Transverse colon (tissue), 4 donors: ENCODE results near the gene KLF7. TPM values are rescaled to one million over a fixed set of nuclear protein-coding genes. Genes with fewer than 3 reads are reported as not detected.

Experiments
- DNase-seq: peaks from one replicate; pipeline ENCODE4 v3.0.0-alpha.2; 2019
- H3K27ac ChIP-seq, 4 donors: fragments of 200-600 bp; sonication (generic); 2 replicates each; pipeline ENCODE4 v1.5.1; 2016 to 2018; ENCODE audit warnings: inconsistent platforms in 4 of 4
- H3K27me3 ChIP-seq: fragments of 200-600 bp; sonication (generic); 2 replicates; pipeline ENCODE4 v1.5.1; 2017; ENCODE audit warnings: inconsistent platforms
- H3K36me3 ChIP-seq, 4 donors: fragments of 200-600 bp; sonication (generic); 2 replicates each; pipeline ENCODE4 v1.5.1; 2017 to 2019; ENCODE audit warnings: inconsistent platforms in 4 of 4
- H3K4me1 ChIP-seq, 4 donors: fragments of 200-600 bp; sonication (generic); 2 replicates each; pipeline ENCODE4 v1.5.1; 2017 to 2020; ENCODE audit warnings: inconsistent platforms in 4 of 4
- H3K4me3 ChIP-seq, 4 donors: fragments of 200-600 bp; sonication (generic); 1 replicate in 1 of 4; 2 replicates in 3 of 4; pipeline versions ENCODE4 v1.5.1 to v1.6.1; 2017 to 2019; ENCODE audit warnings: inconsistent platforms in 4 of 4
- H3K9me3 ChIP-seq, 2 donors: fragments of 200-600 bp; sonication (generic); 2 replicates each; pipeline ENCODE4 v1.5.1; 2017 to 2019; ENCODE audit warnings: inconsistent platforms in 2 of 2
- EP300 ChIP-seq: sonication (generic); formaldehyde crosslinking; IDR thresholded peaks from one replicate; pipeline ENCODE4 v1.6.1; 2017; ENCODE audit warnings: antibody characterized with exemption, low read depth
- POLR2A ChIP-seq: fragments of 450-650 bp; IDR thresholded peaks from one replicate; pipeline ENCODE4 v1.6.1; 2016; ENCODE audit warnings: antibody characterized with exemption, mild to moderate bottlenecking, moderate library complexity
- POLR2AphosphoS5 ChIP-seq, 3 donors: sonication (generic); formaldehyde crosslinking; IDR thresholded peaks; one replicate each; pipeline ENCODE4 v1.6.1; 2016; ENCODE audit warnings: antibody characterized with exemption in 3 of 3
- WGBS, 2 donors: methylation state at CpG; one replicate each; pipeline ENCODE4 v1.1.5; 2018; ENCODE audit warnings: low coverage in 1 of 2; 5-methylcytosine and 5-hydroxymethylcytosine counted together
- in situ Hi-C, 4 donors: fragments of 200-750 bp; cut with MboI; loops; one replicate each; pipeline versions ENCODE4 v1.15.0 to v1.15.1; 2017; ENCODE audit warnings: low sequenced_read_pairs in 3 of 4, low pct_ligation_motif_present in 1 of 4, low pct_unique_long_range_greater_than_20kb in 1 of 4
- intact Hi-C: fragments of 100-400 bp; cut with DNase I; formaldehyde crosslinking; loops from one replicate; pipeline ENCODE4 v1.15.1; 2023; ENCODE audit warnings: low total_unique reads
- total RNA-seq, 4 donors: library from RNA; depleted of rRNA; stranded (reverse); fragments of >200 nt; gene quantifications; one replicate each; pipeline ENCODE4 v1.1.0, GENCODE V29; 2016
- TF ChIP-seq, protein P1 (sequence below), 5 experiments: fragments of 200-600 bp in 3 of 5; fragments of 450-650 bp in 2 of 5; sonication (generic) in 3 of 5; IDR thresholded peaks; 1 replicate in 2 of 5; 2 replicates in 3 of 5; pipeline ENCODE4 v1.5.1; 2016 to 2017; ENCODE audit warnings: antibody characterized with exemption in 5 of 5, inconsistent platforms in 3 of 5, mild to moderate bottlenecking in 2 of 5, moderate library complexity in 1 of 5

Gene KLF7
- total RNA-seq, 4 donors from 2014 or later = 6.2 to 43.4 (median 6.8) TPM

DNA sequence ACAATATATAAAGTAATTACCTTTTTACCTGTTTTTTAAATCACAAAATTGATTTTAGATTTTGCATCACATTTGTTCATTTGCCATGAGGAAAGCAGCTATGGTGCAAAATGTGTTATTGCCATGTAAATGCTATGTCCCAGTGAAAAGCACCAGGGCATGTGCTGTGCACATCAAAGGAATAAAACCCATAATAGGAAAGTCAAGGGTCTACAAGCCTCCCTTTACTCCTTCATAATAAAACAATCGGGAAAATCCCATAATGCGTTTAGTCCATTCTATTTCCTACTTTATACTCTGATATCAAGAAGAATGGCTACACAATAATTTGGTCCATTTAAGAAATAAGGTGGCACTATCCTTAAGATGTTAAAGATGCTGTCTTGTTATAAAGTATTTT, 53.0 kb downstream of the KLF7 start:
- no peaks in the 10 kb centered on the region for H3K36me3 ChIP-seq
- peaks cover 0 to 2% (median 0%) of the 10 kb centered on the region in 4 donors for H3K4me1 ChIP-seq
- no peak for DNase-seq
- H3K27me3 ChIP-seq = no peaks in the 10 kb centered on the region
- no peak overlapping the region for H3K27ac ChIP-seq
- H3K9me3 ChIP-seq = no peaks in the 10 kb centered on the region
- 87 to 95% methylated on average over 2 of the region's 2 CpGs for WGBS, 2 donors
- intact Hi-C loops (loop anchor here (5.0 kb wide), 1 partner anchor 1020 kb away; no protein-coding TSS in a partner anchor), in situ Hi-C loops (no loop called here)
- no peak for TF ChIP-seq EP300
- no peak for TF ChIP-seq POLR2AphosphoS5 (IDR thresholded peaks at IDR 0.05)
- TF ChIP-seq, protein P1, sequence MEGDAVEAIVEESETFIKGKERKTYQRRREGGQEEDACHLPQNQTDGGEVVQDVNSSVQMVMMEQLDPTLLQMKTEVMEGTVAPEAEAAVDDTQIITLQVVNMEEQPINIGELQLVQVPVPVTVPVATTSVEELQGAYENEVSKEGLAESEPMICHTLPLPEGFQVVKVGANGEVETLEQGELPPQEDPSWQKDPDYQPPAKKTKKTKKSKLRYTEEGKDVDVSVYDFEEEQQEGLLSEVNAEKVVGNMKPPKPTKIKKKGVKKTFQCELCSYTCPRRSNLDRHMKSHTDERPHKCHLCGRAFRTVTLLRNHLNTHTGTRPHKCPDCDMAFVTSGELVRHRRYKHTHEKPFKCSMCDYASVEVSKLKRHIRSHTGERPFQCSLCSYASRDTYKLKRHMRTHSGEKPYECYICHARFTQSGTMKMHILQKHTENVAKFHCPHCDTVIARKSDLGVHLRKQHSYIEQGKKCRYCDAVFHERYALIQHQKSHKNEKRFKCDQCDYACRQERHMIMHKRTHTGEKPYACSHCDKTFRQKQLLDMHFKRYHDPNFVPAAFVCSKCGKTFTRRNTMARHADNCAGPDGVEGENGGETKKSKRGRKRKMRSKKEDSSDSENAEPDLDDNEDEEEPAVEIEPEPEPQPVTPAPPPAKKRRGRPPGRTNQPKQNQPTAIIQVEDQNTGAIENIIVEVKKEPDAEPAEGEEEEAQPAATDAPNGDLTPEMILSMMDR (IDR thresholded peaks at IDR 0.05) = no peak
- TF ChIP-seq POLR2A = no peak
- no peak overlapping the region for H3K4me3 ChIP-seq

GRCh38 chr2:207112383-207112782, 53.4 kb downstream of the KLF7 start:
- intact Hi-C loops = loop anchor here (5.0 kb wide), 1 partner anchor 1020 kb away; no protein-coding TSS in a partner anchor
- H3K27ac ChIP-seq = no peak overlapping the region
- no peaks in the 10 kb centered on the region for H3K9me3 ChIP-seq
- WGBS, 2 donors = 74 to 75% methylated on average over 2 of the region's 2 CpGs
- in situ Hi-C loops = no loop called here
- no peak for DNase-seq
- no peaks in the 10 kb centered on the region for H3K27me3 ChIP-seq
- no peak overlapping the region for H3K4me3 ChIP-seq
- no peaks in the 10 kb centered on the region for H3K36me3 ChIP-seq
- TF ChIP-seq, protein P1 (IDR thresholded peaks at IDR 0.05) = no peak
- peaks cover 0 to 2% (median 0%) of the 10 kb centered on the region in 4 donors for H3K4me1 ChIP-seq

DNA sequence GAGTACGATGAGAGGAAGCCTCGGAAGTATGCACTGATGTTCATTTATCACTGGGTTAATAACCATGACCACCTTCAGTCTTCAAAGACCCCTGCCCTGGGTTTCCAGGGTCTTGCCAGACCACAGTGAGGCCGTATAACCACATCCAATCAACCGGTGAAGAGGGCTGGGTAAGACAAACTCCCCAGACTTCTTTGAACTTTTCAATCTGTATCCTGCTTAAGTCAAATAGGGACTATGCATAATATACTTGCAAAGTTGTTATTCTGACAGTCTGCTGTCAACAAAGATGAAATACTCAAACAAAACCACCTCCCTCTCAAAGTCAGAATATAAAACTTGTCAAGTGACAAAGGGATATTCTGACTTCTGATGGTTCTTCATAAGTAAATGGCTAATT, 54.0 kb downstream of the KLF7 start:
- H3K4me1 ChIP-seq = peaks cover 0 to 2% (median 0%) of the 10 kb centered on the region in 4 donors
- no peak overlapping the region for H3K4me3 ChIP-seq
- intact Hi-C loops (loop anchor here (5.0 kb wide), 1 partner anchor 1019 kb away; no protein-coding TSS in a partner anchor), in situ Hi-C loops (no loop called here)
- H3K9me3 ChIP-seq = no peaks in the 10 kb centered on the region
- 92% methylated on average over 2 to 4 of the region's 4 CpGs for WGBS, 2 donors
- no peaks in the 10 kb centered on the region for H3K27me3 ChIP-seq
- no peak overlapping the region for H3K27ac ChIP-seq
- TF ChIP-seq POLR2A (no peak), POLR2AphosphoS5 (IDR thresholded peaks at IDR 0.05) (no peak), EP300 (no peak)
- TF ChIP-seq, protein P1 (IDR thresholded peaks at IDR 0.05) = no peak
- no peak for DNase-seq
- no peaks in the 10 kb centered on the region for H3K36me3 ChIP-seq

GRCh38 chr2:207110715-207111114, 55.0 kb downstream of the KLF7 start:
- no peak for TF ChIP-seq POLR2AphosphoS5 (IDR thresholded peaks at IDR 0.05)
- TF ChIP-seq, protein P1 (IDR thresholded peaks at IDR 0.05) = no peak
- TF ChIP-seq POLR2A = no peak
- TF ChIP-seq EP300 = no peak
- in situ Hi-C loops = no loop called here
- no peaks in the 10 kb centered on the region for H3K27me3 ChIP-seq
- H3K9me3 ChIP-seq = no peaks in the 10 kb centered on the region
- no peak overlapping the region for H3K27ac ChIP-seq
- no peak overlapping the region for H3K4me3 ChIP-seq
- peaks cover 0 to 2% (median 0%) of the 10 kb centered on the region in 4 donors for H3K4me1 ChIP-seq
- intact Hi-C loops = loop anchor here (5.0 kb wide), 1 partner anchor 1018 kb away; no protein-coding TSS in a partner anchor
- DNase-seq = no peak
- WGBS, 2 donors = 50 to 83% methylated on average over 1 to 2 of the region's 2 CpGs
- no peaks in the 10 kb centered on the region for H3K36me3 ChIP-seq
